Measurements from ENCODE around the gene CLCN2.
A peak's percentile ranks its signal among the peaks of the same experiment; 100 is the strongest.

The CLCN2 gene

DNA sequence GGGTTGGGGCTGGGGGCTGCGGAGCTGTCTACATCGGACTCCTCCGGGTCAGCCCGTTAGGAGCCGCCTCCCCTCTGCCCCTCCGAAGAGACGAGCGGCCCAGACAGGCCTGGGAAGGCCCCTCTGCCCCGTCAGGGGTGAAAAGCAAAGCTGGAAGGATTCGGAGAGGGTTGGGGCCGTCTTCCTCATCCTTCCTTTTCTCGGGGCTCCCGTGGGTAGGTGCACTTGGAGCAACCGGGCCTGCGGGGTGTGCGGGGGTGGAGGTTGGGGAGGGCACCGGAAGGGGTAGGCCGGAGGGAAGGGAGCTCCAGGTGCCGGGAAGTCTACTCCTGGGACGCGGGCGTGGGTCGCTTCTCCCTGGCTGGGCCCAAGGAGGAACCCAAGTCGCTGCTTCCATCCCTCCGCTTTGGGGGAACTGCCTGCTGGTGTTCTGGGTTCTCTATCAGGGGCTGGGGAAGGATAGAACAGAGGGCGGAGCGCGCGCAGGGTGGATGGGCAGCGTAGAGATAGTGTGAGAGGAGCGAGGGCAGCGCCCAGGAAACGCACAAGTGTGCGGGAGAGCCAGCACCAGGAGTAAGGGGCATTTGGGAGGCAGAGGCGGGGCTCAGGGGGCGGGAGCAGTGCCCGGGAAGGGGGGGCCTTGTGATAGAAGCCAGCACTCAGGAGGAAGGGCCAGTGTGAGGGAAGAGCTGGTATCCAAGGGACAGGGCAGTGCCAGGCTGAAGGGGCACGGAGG, 695 bp upstream of the CLCN2 start:
- Histone ChIP-seq H4K20me1 (ENCODE audit: insufficient read depth, low read length) (no peaks in the 10 kb centered on the region), H3K79me2 (ENCODE audit: insufficient read depth, low read length) (no peaks in the 10 kb centered on the region), H2AFZ (ENCODE audit: low read length) (no peak overlapping the region), H3K4me3 (ENCODE audit: low read depth, low read length, poor library complexity, severe bottlenecking) (peak overlapping the region; percentile 84), H3K9ac (ENCODE audit: low read length) (peak overlapping the region; percentile 70), H3K9me2 (ENCODE audit: low read depth, low read length) (no peaks in the 10 kb centered on the region), H3K27me3 (ENCODE audit: insufficient read depth, low read length) (peaks cover 5% of the 10 kb centered on the region; the same call in 1 of the 2 replicates), H3K27ac (ENCODE audit: low read depth, low read length, poor library complexity, severe bottlenecking) (peak overlapping the region; percentile 17), H3K4me2 (ENCODE audit: low read length) (peak overlapping the region; percentile 83), H3F3A (ENCODE audit: insufficient read depth, low read length) (no peaks in the 10 kb centered on the region), H3K9me3 (ENCODE audit: low read length) (no peaks in the 10 kb centered on the region), H3K36me3 (ENCODE audit: insufficient read depth, low read length) (peaks cover 21% of the 10 kb centered on the region), H3K4me1 (ENCODE audit: insufficient read depth, low read length, severe bottlenecking) (peaks cover 19% of the 10 kb centered on the region)
- TF ChIP-seq, protein P1, sequence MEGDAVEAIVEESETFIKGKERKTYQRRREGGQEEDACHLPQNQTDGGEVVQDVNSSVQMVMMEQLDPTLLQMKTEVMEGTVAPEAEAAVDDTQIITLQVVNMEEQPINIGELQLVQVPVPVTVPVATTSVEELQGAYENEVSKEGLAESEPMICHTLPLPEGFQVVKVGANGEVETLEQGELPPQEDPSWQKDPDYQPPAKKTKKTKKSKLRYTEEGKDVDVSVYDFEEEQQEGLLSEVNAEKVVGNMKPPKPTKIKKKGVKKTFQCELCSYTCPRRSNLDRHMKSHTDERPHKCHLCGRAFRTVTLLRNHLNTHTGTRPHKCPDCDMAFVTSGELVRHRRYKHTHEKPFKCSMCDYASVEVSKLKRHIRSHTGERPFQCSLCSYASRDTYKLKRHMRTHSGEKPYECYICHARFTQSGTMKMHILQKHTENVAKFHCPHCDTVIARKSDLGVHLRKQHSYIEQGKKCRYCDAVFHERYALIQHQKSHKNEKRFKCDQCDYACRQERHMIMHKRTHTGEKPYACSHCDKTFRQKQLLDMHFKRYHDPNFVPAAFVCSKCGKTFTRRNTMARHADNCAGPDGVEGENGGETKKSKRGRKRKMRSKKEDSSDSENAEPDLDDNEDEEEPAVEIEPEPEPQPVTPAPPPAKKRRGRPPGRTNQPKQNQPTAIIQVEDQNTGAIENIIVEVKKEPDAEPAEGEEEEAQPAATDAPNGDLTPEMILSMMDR (IDR thresholded peaks at IDR 0.05; ENCODE audit: low read length) = no peak
- TF ChIP-seq EZH2 (IDR thresholded peaks at IDR 0.05; ENCODE audit: borderline replicate concordance, low read length) = no peak

DNA sequence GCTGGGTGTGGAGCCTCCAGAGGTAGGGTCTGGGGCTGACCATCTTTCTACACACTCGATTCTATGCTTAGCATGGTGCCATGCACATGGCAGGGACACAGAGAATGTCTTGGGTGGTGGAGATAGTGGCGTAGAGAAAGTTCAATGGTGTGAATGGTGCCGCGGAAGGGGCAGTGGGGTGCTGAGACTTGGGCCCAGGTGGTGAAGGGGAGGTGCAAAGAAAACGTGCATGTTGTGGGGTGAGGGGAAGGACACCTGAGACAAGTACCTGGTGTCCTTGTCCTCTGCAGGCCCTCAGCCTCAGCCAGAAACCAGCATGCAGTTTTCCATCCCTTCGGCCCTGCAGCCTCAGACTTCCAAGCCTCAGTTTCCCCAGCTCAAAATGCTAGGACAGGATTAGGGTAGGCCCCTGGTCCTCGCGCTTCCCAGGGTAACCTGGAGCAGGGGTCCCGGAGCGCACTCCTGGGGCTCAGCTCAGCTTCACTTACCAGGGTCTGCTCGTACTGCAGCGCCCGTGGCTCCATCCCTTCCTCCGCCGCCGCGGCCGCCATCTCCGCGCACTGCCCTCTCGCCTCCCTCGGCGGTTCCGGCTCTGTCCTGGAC, 375 bp downstream of the CLCN2 start:
- no peaks in the 10 kb centered on the region for H4K20me1 ChIP-seq (ENCODE audit: insufficient read depth, low read length)
- H3K27me3 ChIP-seq (ENCODE audit: insufficient read depth, low read length) = peaks cover 5% of the 10 kb centered on the region; the same call in 1 of the 2 replicates
- H3K9me3 ChIP-seq (ENCODE audit: low read length) = no peaks in the 10 kb centered on the region
- peaks cover 19% of the 10 kb centered on the region for H3K4me1 ChIP-seq (ENCODE audit: insufficient read depth, low read length, severe bottlenecking)
- no peak overlapping the region for H3K27ac ChIP-seq (ENCODE audit: low read depth, low read length, poor library complexity, severe bottlenecking)
- H3K9me2 ChIP-seq (ENCODE audit: low read depth, low read length) = no peaks in the 10 kb centered on the region
- H3K79me2 ChIP-seq (ENCODE audit: insufficient read depth, low read length) = no peaks in the 10 kb centered on the region
- peak overlapping the region; percentile 84 for H3K4me3 ChIP-seq (ENCODE audit: low read depth, low read length, poor library complexity, severe bottlenecking)
- H2AFZ ChIP-seq (ENCODE audit: low read length) = no peak overlapping the region
- TF ChIP-seq, protein P1 (IDR thresholded peaks at IDR 0.05; ENCODE audit: low read length) = no peak
- TF ChIP-seq EZH2 (IDR thresholded peaks at IDR 0.05; ENCODE audit: borderline replicate concordance, low read length) = no peak
- peak overlapping the region; percentile 83 for H3K4me2 ChIP-seq (ENCODE audit: low read length)
- no peaks in the 10 kb centered on the region for H3F3A ChIP-seq (ENCODE audit: insufficient read depth, low read length)
- peaks cover 13% of the 10 kb centered on the region for H3K36me3 ChIP-seq (ENCODE audit: insufficient read depth, low read length)
- peak overlapping the region; percentile 62; the same call in 1 of the 2 replicates for H3K9ac ChIP-seq (ENCODE audit: low read length)

DNA sequence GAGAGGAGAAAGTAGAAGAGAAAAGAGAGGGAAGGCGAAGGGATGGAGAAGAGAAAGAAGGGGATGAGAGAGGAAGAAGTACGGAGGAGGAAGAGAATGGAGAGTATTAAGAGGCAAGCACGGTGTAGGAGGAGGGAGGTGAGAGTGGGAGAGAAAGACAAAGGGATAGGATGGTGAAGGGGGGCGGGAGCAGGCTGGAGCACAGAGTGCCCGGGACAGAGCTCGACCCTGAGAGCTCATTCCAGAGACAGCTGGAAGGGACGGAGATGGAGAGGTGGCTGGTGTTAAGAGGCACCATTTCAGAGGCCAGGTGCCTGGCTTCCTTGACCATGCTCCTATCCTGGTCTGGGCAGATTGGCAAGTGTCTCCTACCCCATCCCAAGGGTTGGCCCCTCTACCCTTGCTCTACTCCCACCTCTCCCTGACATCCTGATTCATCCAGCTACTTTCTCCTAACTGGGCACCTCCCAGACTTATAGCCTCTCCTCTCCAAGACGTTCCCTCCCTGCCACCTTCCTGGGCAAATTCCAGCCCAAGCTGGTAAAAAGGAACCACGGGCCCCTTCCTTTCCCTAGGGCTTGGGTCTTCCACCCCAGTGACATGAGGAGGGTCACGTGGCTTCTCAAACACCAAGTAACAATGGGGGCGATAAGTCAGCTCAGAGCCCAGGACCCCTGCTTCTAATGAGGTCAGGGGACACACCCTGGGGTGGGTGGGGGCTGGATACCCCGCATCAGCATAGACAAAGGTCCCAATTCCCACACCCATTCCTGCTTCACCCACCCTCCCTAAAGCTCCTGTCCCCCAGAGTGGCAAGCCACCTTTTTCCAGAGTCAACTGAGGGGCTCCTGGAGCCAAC, 1.1 kb downstream of the CLCN2 start:
- no peak overlapping the region for H3K9ac ChIP-seq (ENCODE audit: low read length)

More for the DNA sequence above, 1.1 kb downstream of the CLCN2 start:
- no peaks in the 10 kb centered on the region for H3K79me2 ChIP-seq (ENCODE audit: insufficient read depth, low read length)
- H3K9me2 ChIP-seq (ENCODE audit: low read depth, low read length) = no peaks in the 10 kb centered on the region
- no peaks in the 10 kb centered on the region for H3K9me3 ChIP-seq (ENCODE audit: low read length)
- TF ChIP-seq, protein P1 (IDR thresholded peaks at IDR 0.05; ENCODE audit: low read length) = no peak
- TF ChIP-seq EZH2 (IDR thresholded peaks at IDR 0.05; ENCODE audit: borderline replicate concordance, low read length) = no peak
- H3K36me3 ChIP-seq (ENCODE audit: insufficient read depth, low read length) = peaks cover 9% of the 10 kb centered on the region
- no peak overlapping the region for H3K27ac ChIP-seq (ENCODE audit: low read depth, low read length, poor library complexity, severe bottlenecking)
- peaks cover 5% of the 10 kb centered on the region; the same call in 1 of the 2 replicates for H3K27me3 ChIP-seq (ENCODE audit: insufficient read depth, low read length)
- H2AFZ ChIP-seq (ENCODE audit: low read length) = no peak overlapping the region
- no peak overlapping the region; the same call in 1 of the 2 replicates for H3K4me2 ChIP-seq (ENCODE audit: low read length)
- no peak overlapping the region for H3K4me3 ChIP-seq (ENCODE audit: low read depth, low read length, poor library complexity, severe bottlenecking)
- peaks cover 19% of the 10 kb centered on the region for H3K4me1 ChIP-seq (ENCODE audit: insufficient read depth, low read length, severe bottlenecking)
- no peaks in the 10 kb centered on the region for H4K20me1 ChIP-seq (ENCODE audit: insufficient read depth, low read length)
- no peaks in the 10 kb centered on the region for H3F3A ChIP-seq (ENCODE audit: insufficient read depth, low read length)

Measured in OCI-LY1 (cell line).